ENCODE data around the gene FRY. TPM values are rescaled to one million over a fixed set of nuclear protein-coding genes. Genes with fewer than 3 reads are reported as not detected.

Gene FRY
- total and polyA plus RNA-seq, 9 of the 15 experiments (the other 6 are each of a cell fraction or from before 2014, with no cell fraction given): 0.03 to 0.31 (median 0.11) TPM; not detected in 3

DNA sequence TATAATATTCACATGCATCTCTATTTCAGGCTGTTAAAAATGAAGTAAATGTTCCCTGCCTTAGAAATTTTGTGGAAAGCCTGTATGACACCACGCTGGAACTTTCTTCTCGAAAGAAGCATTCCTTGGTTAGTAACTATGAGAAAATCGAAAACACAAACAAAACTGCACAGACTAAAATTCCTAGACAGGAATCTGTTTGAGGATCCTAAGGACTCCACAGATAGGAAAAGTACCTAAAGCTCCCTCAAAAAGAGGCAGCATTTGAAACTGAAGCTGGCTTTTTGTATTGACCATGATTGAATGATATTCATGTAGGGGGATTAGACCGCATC, 103.4 kb downstream of the FRY start:
- in situ Hi-C loops (cut with MboI) (no loop called here), intact Hi-C loops (cut with micrococcal nuclease) (no loop called here)
- DNase-seq (ENCODE audit: extremely low read depth in 1 of 4, low spot score in 3 of 4): no peak
- no peaks in the 10 kb centered on the region for H3K9me3 ChIP-seq (replicated peaks; ENCODE audit: control insufficient read depth, insufficient read depth, low read depth, low read length)
- H2AFZ ChIP-seq (ENCODE audit: low read depth, low read length): no peak overlapping the region
- no peaks in the 10 kb centered on the region for H3K9me1 ChIP-seq (ENCODE audit: control insufficient read depth, insufficient read depth, low read length)
- ChIA-PET POLR2A (no interaction called here), CTCF (ENCODE audit: low intra/inter-chr PET ratio) (no interaction called here)
- FAIRE-seq: no peak
- no peaks in the 10 kb centered on the region for H3K79me2 ChIP-seq (ENCODE audit: control insufficient read depth, insufficient read depth, low read length)
- TF ChIP-seq MEF2D (tag; conservative IDR thresholded peaks at IDR 0.05; ENCODE audit: low read depth) (no peak), ZBTB5 (IDR thresholded peaks at IDR 0.05) (no peak), NONO (IDR thresholded peaks at IDR 0.05; ENCODE audit: low read depth in 2 of 2, low read length in 1 of 2) (no peak), FIP1L1 (IDR thresholded peaks at IDR 0.05; ENCODE audit: low read depth, low read length, poor library complexity, severe bottlenecking) (no peak), TEAD1 (CRISPR knock-in tag; IDR thresholded peaks at IDR 0.05) (no peak), PYGO2 (tag; IDR thresholded peaks at IDR 0.05) (no peak), SFPQ (IDR thresholded peaks at IDR 0.05; ENCODE audit: low read depth, low read length) (no peak), MCM7 (IDR thresholded peaks at IDR 0.05) (no peak), EP300 (IDR thresholded peaks at IDR 0.05; ENCODE audit: low read length) (no peak), TCF3 (CRISPR knock-in tag; IDR thresholded peaks at IDR 0.05) (no peak), MYBL2 (IDR thresholded peaks at IDR 0.05; ENCODE audit: low read depth) (no peak), MYBL2 (CRISPR knock-in tag; IDR thresholded peaks at IDR 0.05; ENCODE audit: borderline replicate concordance) (no peak), SP1 (CRISPR knock-in tag; IDR thresholded peaks at IDR 0.05) (no peak), ZNF668 (CRISPR knock-in tag; IDR thresholded peaks at IDR 0.05) (no peak), XRCC4 (IDR thresholded peaks at IDR 0.05; ENCODE audit: extremely low read depth, insufficient read depth, insufficient read length) (no peak)
- TF ChIP-seq, protein P1, sequence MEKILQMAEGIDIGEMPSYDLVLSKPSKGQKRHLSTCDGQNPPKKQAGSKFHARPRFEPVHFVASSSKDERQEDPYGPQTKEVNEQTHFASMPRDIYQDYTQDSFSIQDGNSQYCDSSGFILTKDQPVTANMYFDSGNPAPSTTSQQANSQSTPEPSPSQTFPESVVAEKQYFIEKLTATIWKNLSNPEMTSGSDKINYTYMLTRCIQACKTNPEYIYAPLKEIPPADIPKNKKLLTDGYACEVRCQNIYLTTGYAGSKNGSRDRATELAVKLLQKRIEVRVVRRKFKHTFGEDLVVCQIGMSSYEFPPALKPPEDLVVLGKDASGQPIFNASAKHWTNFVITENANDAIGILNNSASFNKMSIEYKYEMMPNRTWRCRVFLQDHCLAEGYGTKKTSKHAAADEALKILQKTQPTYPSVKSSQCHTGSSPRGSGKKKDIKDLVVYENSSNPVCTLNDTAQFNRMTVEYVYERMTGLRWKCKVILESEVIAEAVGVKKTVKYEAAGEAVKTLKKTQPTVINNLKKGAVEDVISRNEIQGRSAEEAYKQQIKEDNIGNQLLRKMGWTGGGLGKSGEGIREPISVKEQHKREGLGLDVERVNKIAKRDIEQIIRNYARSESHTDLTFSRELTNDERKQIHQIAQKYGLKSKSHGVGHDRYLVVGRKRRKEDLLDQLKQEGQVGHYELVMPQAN (IDR thresholded peaks at IDR 0.05; ENCODE audit: borderline replicate concordance): no peak
- no peaks in the 10 kb centered on the region for H3K36me3 ChIP-seq (ENCODE audit: control insufficient read depth, insufficient read depth, low read length)
- no peaks in the 10 kb centered on the region for H4K20me1 ChIP-seq (replicated peaks; ENCODE audit: control insufficient read depth, insufficient read depth, low read length)
- H3K27ac ChIP-seq (ENCODE audit: extremely low read depth, low read depth, low read length): no peak overlapping the region
- ATAC-seq: no peak
- BruUV-seq (replicated peaks): no TSS peak
- H3K27me3 ChIP-seq (ENCODE audit: control insufficient read depth in 2 of 2, insufficient read depth in 2 of 2, low read length in 2 of 2): no peaks in the 10 kb centered on the region
- H3K9ac ChIP-seq (ENCODE audit: insufficient read depth in 1 of 2, low read depth in 2 of 2, low read length in 2 of 2): no peak overlapping the region
- no peak overlapping the region for H3K4me2 ChIP-seq (ENCODE audit: insufficient read depth, low read length)
- WGBS (ENCODE audit: insufficient coverage, low coverage, missing lambda C conversion rate): 0% methylated on average over 4 of the region's 4 CpGs
- no peak overlapping the region for H3K4me3 ChIP-seq
- no peaks in the 10 kb centered on the region for H3K4me1 ChIP-seq (replicated peaks in 1 of 2; ENCODE audit: control insufficient read depth in 2 of 2, insufficient read depth in 2 of 2, low read length in 2 of 2)

Measured in K562 (cell line).